Pons (tissue), 1 donor: ENCODE results near the gene PYGO2.
"Not testable (repeated sequence)": the region's sequence is repeated elsewhere in the genome, so short reads cannot be mapped to it uniquely, and the experiment has no call there.

Source experiments
- DNase-seq: peaks from one replicate; pipeline ENCODE4 v3.0.0-alpha.2; 2016; ENCODE audit warnings: low spot score

The PYGO2 gene

DNA sequence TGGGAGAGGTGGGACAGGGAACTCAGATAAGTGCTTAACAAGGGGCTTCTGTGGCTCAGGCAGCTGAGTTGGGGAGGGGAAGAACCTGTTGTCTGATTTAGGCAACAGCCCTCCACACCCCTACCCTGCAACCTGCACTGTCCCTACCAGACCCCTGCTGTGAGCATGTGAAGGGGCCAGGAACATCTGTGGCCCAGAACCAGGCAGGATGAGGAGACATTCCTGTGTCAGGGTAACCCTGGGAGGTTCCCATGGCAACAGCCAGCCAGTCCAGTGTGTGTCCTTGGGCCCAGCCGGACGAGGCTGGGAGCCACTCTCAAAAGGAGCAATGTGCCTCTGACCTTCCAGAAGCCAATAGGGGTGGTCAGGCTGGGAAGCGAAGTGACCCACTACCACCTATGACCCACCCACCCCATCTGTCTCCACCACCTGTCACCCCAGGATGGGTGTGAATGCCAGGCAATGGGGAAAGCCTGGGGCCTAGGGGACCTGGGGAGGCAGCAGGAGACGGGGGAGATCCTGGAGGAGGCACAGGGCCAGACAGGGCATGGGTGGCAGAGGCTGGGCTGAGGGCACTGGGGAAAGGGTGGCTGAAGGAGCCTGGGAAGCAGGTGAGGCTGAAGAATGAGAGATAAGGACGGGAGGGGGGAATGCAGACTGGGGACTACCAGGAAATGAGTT is 20.1 kb downstream of the PYGO2 start:
- DNase-seq, result no peak

DNA sequence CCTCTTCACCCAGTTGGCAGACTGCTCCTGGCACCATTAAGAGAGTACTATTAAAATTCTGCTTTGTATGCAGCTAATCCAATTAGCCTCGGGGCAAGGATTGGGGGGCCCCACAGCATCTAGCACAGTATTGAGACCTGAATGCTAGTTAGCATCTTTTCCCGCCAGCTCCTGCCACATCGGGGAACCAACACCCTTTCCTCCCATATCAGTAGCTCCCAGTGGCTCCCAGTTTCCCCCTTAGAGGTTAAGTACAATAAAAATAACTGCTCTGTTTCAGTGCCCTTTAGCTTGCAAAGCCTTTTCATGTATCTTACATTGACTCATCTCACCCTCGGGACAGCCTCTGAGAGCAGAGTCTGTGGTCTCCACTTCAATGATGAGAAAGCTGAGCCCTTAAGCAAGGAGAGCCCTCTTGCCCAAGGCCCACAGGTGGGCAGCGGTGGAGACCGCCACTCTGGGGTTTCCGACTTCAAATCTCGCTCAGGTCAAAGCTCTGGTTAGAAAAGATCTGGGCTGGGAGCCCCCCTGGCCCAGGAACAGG is 20.9 kb downstream of the PYGO2 start:
- DNase-seq, result no peak

DNA sequence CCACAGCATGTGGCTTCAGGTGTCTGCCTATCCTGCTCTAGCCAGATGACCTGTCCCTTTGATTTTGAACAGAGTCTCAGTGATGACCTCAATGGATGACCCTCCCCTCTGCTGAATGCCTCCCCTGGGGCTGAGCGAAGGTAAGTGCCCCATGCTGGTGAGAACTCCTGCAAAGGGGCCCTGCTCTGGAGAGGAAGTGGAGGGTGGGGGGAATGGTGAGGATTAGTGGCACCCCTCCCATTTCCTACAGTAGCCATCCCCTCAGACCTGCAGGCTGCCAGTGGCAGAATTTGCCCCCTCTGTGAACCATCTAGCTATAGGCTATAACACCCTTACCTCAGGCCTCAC is 21.4 kb downstream of the PYGO2 start:
- no peak for DNase-seq

DNA sequence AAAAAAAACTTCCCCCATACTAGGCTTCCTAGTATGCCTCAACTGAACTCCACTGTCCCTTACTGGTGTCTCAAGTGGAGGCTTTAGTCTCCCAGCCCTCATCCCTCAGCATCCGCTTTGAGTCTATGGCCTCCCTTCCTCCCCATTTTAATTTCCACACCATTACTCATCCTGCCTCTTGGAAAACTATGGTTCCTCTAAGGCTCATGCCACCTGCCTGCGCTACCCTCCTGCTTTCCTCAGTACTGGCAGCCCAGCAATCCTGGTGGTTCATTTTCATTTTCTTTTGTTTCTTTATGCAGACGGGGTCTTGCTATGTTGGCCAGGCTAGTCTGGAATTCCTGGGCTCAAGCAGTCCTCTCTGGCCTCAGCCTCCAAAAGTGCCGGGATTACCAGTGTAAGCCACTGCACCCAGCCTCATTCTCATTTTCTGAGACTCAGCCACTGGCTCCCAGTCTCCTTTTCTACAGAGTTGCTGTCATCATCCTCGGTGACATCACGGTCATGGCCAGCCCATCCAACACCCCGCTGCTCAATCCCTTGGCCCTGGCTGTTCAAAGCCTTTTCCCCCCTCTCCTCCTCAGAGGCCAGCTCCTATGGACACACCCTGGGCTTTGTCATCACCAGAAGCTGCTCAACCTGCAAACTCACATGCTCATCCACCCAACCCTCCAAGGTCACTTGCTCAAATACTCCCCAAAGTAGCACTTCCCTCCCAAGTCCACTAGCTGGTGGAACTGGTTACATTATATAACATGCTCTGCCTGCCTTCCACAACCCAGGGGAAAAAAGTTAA is 22.8 kb downstream of the PYGO2 start:
- DNase-seq, result no peak

DNA sequence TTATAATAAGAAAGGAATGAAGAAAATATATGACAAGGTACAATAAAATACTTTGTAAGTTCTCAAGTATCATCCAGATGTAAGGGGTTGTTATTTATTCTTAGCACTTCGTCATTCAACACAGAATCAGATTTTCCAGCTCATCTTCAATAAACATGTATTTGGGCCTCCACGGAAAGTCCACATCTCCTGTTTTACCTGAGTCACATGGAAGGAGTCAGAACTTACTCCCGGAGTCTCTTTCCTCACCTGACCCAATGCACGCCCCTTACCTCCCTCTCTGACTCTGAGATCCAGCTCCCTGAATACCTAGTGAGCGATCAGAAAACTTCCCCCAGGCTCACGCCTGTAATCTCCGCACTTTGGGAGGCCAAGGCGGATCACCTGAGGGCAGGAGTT is 23.6 kb downstream of the PYGO2 start:
- DNase-seq, result no peak

DNA sequence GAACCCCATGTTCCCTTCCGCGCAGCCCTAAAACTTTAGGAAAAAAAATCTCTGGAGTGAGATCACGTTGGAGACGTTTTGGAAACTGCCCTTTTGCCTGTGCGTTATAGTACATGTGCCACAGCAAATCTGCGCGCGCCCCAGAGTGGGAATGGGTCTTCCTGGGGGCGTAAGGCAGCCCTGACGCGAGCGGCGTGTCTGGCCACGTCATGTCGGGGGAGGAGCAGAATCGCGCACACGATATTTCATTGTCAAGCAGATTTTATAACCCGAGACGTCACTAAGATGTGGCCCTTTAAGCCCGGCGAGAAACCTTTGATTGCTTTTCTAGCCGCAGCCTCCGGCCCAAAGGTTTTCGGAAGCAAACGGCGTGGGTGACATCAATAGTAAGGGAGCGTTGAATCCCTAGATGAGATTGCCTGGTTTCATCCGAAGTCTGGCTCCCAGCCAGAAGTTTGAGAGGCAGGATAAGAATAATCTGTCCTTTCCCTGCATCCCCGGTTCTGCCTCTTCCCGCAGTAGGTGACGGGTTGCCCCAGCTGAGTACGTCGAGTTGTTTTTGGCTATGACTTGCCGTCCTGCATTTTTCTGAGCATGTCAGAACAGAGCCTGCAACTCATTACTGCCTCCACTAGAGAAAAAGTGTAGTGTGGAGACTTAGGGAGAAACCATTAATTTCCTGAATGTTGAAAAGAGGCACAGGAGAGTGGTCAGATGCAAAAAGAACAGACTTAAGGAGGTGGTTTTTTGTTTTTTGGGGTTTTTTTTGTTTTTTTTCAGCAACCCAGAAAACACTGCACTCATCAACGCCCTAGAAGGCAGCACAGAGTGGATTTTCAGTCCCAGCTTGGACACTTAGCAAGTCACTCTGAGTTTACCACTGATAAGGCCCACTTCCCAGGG is 24.2 kb downstream of the PYGO2 start:
- peak; percentile 96 for DNase-seq

DNA sequence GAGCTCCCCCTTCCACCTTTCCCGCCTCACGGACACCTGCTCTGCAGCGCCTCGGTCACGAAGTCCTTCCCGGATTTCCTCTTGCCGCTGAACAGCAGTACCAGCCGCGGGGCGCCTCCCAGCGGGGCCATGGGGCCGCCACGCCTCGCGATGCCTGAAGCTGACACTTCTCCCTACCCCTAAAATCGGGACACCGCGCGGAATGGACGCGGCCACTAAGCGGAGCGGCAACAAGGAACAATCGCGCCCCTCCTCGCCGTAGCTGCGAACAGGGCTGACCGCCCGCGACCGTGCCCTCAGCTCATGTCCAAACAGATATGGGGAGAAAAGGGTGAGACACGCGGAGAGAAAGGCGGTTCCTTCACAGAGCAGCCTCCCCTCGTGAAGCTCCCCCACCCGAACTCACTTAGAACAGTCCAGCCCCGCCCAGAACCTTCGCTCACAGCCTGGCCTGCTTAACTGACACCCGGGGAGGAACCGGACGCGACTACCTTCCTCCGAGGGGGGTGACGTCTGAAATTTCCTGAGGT is 25.0 kb downstream of the PYGO2 start, which contains the start of gene PMVK:
Gene PMVK (minus strand): TSS at position 165 of the 530 bp plus-strand sequence. CDS start 34 bp downstream, at position 131.
- peak; percentile 98 for DNase-seq

DNA sequence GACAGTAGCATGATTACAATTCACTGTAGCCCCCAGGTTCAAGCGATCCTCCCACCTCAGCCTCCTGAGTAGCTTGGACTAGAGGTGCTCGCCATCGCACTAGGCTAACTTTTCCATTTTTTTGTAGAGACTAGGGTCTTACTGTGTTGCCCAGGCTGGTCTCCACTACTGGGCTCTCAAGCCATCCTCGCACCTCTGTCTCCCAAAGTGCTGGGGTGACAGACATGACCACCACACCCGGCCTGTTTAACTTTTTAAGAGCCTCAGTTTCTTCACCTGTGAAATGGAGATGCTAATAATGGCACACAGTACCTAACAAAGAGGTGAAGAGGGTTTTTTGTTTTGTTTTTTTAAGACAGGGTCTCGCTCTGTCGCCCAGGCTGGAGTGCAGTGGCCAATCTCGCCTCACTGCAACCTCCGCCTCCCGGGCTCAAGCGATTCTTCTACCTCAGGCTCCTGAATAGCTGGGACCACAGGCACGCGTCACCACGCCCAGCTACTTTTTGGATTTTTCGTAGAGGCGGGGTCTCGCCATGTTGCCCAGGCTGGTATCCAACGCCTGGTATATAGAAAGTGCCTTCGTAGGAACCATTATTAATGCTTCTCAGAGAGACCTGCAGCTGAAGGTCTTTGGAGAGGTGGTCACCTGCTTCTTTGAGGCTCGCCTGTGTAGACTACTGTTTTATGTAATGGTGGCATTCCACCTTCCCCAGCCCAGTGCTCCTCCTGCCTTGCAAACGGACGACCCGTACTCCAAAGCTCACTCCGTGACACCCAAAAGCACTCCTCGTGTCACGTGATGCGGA is 25.6 kb downstream of the PYGO2 start:
- no peak for DNase-seq

DNA sequence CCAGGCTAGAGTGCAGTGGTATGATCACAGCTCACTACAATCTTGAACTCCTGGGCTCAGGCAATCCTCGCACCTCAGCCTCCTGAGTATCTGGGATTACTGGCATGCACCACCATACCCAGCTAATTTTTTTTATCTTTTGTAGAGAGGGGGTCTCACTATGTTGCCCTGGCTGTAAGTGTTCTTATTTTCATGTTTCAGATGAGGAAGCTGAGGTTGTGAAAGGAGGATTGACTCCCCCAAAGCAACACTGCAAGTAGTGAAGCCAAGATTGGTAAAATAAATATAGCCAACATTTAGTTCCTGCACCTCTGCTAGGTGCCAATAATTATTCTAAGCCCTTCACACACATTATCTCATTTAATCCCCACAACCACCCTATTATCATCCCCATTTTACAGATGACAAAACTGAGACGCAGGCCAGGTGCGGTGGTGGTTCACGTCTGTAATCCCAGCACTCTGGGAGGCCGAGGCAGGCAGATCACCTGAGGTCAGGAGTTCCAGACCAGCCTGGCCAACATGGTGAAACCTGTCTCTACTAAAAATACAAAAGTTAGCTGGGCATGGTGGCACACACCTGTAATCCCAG is 27.1 kb downstream of the PYGO2 start:
- DNase-seq, result no peak

DNA sequence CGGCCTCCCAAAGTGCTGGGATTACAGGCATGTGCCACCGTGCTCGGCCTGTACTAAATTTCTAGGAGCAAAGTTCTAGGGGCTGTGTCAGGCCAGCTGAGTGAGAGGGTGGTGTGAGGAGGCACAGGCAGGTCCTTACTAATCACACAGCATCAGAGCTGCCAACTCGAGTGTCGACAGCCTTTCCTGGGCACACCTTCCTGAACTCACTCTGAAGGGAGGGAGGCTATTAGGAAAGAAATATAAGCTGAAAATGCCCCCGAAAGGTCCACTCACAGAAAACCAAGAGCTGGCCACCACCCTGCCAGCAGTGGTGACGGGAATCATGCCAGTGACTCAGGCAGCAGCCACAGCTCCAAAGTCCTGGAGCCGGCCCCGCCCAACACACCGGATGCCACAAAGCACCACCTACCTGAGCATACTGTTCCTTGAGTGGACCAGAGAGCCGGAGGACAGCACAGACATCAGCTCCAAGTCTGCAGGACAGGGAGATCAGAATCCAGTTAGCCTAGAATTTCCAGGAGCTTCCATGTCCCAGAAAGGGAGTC is 29.6 kb downstream of the PYGO2 start:
- no peak for DNase-seq

DNA sequence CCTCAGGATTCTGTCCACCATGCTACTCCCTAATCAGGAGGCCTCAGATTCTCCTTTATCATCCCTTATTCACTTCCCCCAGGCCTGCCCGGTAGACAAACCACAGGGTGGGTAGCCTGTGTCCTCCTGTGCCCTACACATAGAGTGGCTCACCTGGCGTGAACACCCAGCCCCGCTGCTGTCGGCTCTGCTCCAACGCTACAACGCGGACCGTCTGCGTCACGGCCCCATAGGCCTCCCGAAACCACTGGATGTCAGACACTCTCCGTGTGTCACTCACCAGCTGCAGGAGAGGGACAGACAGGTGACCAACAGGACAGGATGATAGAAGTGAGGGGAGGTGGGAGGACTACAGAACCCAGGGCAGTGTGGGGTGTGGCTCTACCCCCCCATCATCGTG is 35.4 kb downstream of the PYGO2 start:
- DNase-seq, result no peak

DNA sequence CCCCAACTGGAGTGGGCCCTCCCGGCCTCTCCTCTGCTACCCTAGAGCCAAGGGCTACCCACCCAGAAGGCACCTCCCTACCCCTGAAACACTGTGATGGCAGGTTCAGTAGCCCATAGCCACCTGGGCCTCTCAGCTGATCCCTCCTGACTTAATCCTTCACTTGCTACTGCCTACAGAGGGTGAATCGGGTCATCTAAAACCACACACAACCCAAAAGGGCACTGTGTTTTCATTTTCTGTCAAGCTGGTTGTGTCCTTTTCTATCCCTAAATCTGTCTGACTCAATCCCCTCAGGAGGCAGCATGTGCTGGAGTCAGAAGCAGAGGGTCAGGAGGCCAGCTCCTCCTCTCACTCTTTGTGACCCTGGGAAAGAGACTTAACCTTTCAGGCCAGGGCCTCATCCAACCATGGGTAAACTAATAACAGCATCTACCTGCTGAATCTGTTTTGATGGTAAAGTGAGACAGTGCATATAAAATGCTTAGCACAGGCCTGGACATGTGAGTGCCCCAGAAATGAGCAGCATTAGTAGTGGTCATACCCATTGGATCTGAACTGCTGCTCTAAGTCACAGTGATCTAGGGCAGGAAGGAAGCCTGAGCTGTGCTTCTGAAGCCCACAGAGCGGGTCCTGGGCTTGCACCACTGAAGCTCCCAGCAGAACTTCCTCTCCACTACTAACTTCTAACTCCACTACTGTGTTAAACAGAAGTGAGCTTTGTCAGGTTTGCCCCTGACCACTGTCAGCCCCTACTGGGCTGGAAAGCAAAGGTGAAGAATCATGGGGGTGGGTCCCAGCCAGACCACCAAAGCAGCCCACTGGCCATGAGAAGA is 36.0 kb downstream of the PYGO2 start:
- no peak for DNase-seq

DNA sequence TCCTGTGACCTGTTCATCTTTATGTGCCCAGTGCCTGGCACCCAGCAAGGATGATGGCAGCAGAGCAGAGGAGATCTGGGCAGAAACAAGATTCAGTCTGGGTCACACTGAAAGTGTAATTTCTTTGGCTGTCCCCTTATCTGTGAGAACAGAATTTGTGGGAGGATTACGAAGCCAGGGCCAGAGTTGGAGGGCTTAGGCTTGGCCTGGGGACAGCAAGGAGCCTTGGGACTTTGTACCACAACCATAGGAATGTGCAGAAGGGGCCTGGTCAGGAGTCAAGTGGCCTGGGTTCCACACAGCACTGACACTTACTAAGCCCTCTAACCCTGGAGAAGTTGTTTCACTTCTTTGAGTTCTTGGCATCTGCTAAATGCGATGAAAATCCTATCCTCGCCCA is 37.9 kb downstream of the PYGO2 start:
- no peak for DNase-seq

DNA sequence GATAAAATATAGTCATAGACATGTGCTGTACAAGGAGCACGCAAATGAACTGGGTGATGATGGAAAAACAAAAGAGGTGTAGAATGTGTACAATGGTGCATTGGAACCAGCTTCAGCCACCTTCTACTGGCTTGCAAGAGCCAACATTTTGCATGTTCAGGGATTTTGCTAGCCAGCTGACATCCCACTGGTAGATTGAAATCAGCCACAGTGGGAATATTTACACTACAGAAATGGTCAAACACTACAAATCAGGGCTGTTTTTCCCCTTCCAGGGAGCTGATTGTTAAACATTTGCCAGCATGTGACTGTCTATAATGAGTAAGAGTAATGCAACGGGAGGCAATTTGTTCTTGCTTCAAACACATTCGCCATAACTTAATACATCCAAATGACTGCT is 48.3 kb downstream of the PYGO2 start:
- DNase-seq, result no peak

DNA sequence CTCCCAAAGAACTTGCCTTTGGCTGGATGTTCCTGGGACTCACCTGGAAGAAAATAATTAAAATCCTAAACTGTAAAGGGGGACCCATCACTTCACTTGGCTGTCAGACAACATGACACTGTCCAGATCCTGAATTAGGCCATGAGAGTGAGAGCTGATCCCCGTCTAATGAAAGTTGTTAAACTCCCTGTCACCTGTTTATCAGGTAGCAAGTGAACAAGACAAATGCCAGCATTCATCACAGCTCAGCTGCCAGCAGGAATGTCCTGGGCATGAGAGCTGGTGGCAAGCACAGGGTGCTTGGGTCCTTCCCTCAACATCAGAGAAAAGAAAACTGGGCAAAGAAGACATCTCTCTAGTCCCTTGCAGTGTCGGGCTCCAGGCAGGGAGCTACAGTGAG is 48.8 kb downstream of the PYGO2 start:
- DNase-seq, result no peak

DNA sequence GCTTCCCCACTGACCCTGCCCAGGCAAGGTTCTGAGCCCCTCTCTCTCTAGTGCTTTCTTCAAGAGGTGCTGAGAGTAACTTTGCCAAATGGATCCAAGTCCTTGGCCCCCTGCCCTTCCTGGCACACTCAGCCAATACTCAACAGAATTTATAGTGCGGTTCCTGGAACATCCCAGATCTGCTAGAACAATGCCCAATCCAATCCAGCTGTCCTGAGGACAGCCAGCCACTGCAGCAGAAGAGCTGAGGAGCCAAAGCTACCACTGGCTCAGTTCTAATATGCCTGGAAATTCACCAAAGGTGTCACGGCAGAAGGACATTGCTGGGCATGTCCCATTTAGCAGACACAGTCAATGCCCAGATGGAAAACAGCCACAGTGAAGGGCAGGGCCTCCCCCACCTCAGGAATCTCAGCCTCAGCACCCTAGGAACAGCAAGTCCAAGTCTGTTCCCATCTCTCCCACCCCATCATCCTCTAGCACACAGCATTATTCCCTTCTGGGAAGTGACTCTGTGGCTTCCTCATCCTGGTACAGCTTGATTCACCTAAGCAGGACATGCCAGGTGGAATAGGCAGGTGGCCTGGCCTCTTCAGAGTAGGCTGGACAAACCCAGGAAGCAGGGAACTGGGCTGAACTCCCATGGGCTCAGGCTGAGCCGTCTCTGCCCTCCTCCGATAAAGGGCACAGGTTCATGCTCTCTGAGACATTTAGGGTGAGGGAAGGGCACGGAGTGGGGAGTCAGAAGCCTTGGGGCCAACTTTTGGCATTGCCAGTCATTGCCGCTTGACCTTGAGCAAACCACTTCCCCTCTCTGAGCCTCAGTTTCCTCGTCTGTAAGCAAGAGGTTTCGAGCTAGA is 49.7 kb downstream of the PYGO2 start:
- peak; percentile 6 for DNase-seq

DNA sequence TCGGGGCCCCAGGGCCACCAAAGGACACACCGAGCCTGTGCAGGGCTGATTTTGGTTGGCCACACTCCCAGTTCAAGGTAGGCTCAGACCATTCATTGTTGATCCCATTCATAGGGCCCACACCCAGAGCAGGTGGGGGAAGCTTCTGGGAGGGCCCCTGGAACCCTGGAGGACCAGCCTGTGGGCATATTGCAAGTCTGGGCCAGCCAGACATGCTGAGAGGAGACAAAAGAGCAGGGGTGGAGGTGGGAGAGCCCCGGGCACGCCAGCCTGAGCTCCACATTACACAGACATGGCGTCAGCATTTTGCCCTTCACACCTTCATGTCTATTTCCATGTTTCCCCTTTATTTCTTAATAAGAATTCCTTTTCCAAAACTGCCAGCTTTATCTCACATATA is 50.7 kb downstream of the PYGO2 start:
- no peak for DNase-seq

DNA sequence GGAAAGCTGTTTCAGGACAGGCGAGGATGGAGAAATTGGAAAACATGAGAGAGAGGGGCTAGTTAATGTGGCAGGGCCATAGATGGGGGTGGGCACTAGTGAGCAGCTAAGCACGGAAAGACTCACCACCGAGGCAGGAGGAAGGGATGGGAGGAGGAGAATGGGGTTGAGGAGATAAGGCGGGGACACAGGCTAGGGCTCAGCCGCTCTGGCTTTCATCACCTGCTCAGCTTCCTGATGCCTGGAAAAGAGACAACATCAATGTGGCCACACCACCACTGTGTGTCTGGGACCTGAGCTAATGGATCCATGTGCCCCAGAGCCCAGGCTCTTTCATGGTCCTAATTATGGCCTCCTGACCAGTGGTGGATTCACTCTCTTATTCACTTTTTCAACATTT is 52.6 kb downstream of the PYGO2 start:
- no peak for DNase-seq

DNA sequence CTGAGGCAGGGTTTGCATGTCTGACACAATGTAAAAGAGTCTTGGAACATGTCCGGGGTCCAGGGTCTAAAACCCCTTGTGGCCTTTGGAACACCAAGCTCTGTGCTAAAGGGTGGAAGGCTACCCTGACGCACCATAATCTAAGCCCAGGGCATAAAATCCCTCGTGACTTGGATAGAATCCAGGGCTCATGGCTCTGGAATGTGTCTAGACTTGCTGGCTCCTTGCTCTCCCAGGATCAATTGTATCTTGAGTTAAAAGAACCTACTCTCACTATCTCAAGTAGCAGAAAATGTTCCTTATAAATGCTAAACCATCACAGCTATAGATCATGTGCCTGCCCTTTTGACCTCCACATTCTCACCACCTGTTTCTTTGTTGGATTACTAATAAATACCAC is 53.5 kb downstream of the PYGO2 start:
- DNase-seq, result not testable (repeated sequence)
